ENCODE results near the gene B4GALT4. TPM values are rescaled to one million over a fixed set of nuclear protein-coding genes. Genes with fewer than 3 reads are reported as not detected.
"Not testable (repeated sequence)": the region's sequence is repeated elsewhere in the genome, so short reads cannot be mapped to it uniquely, and the experiment has no call there.

B4GALT4 gene
- total RNA-seq, 1 donor = 28.2 TPM

- Histone ChIP-seq H3K36me3 (ENCODE audit: insufficient read depth, low read length) (no peaks in the 10 kb centered on the region), H4K20me1 (ENCODE audit: insufficient read depth, low read length) (no peaks in the 10 kb centered on the region), H3K79me2 (ENCODE audit: insufficient read depth, low read length) (no peaks in the 10 kb centered on the region), H2AFZ (ENCODE audit: low read length) (no peak overlapping the region), H3K4me2 (ENCODE audit: insufficient read depth, low read length) (no peak overlapping the region), H3K27me3 (ENCODE audit: insufficient read depth, low read length) (no peaks in the 10 kb centered on the region), H3K4me1 (ENCODE audit: insufficient read depth, low read length) (no peaks in the 10 kb centered on the region), H3K9me3 (ENCODE audit: low read depth, low read length) (no peaks in the 10 kb centered on the region), H3K27ac (ENCODE audit: low read depth, low read length) (no peak overlapping the region), H3K4me3 (ENCODE audit: insufficient read depth, low read length) (no peak overlapping the region)
- TF ChIP-seq CTCF (IDR thresholded peaks at IDR 0.05; ENCODE audit: extremely low read depth, low read depth, low read length) = no peak
- DNase-seq (ENCODE audit: insufficient read length, low spot score, missing footprints) = no peak
These were observed 39.0 kb upstream of the B4GALT4 start for GRCh38 chr3:119279584-119280243.

GRCh38 chr3:119279101-119279554 is 38.5 kb upstream of the B4GALT4 start:
- no peaks in the 10 kb centered on the region for H4K20me1 ChIP-seq (ENCODE audit: insufficient read depth, low read length)
- H3K4me2 ChIP-seq (ENCODE audit: insufficient read depth, low read length) = no peak overlapping the region
- TF ChIP-seq CTCF (IDR thresholded peaks at IDR 0.05; ENCODE audit: extremely low read depth, low read depth, low read length) = no peak
- H3K79me2 ChIP-seq (ENCODE audit: insufficient read depth, low read length) = no peaks in the 10 kb centered on the region
- no peak overlapping the region for H3K27ac ChIP-seq (ENCODE audit: low read depth, low read length)
- DNase-seq (ENCODE audit: insufficient read length, low spot score, missing footprints) = no peak
- H3K9me3 ChIP-seq (ENCODE audit: low read depth, low read length) = no peaks in the 10 kb centered on the region
- peak overlapping the region; percentile 4 for H2AFZ ChIP-seq (ENCODE audit: low read length)
- H3K27me3 ChIP-seq (ENCODE audit: insufficient read depth, low read length) = no peaks in the 10 kb centered on the region
- H3K36me3 ChIP-seq (ENCODE audit: insufficient read depth, low read length) = no peaks in the 10 kb centered on the region
- no peak overlapping the region for H3K4me3 ChIP-seq (ENCODE audit: insufficient read depth, low read length)
- H3K4me1 ChIP-seq (ENCODE audit: insufficient read depth, low read length) = no peaks in the 10 kb centered on the region

GRCh38 chr3:119276680-119277079 is 36.0 kb upstream of the B4GALT4 start:
- H2AFZ ChIP-seq (ENCODE audit: low read length) = no peak overlapping the region
- TF ChIP-seq CTCF (IDR thresholded peaks at IDR 0.05; ENCODE audit: extremely low read depth, low read depth, low read length) = no peak
- no peaks in the 10 kb centered on the region for H3K9me3 ChIP-seq (ENCODE audit: low read depth, low read length)

GRCh38 chr3:119270212-119270611 is 29.5 kb upstream of the B4GALT4 start:
- H3K27ac ChIP-seq (ENCODE audit: low read depth, low read length); H3K27me3 ChIP-seq (ENCODE audit: insufficient read depth, low read length); H2AFZ ChIP-seq (ENCODE audit: low read length); H3K4me1 ChIP-seq (ENCODE audit: insufficient read depth, low read length); H3K79me2 ChIP-seq (ENCODE audit: insufficient read depth, low read length); H3K4me2 ChIP-seq (ENCODE audit: insufficient read depth, low read length); H4K20me1 ChIP-seq (ENCODE audit: insufficient read depth, low read length); DNase-seq (ENCODE audit: insufficient read length, low spot score, missing footprints); H3K4me3 ChIP-seq (ENCODE audit: insufficient read depth, low read length); H3K9me3 ChIP-seq (ENCODE audit: low read depth, low read length); H3K36me3 ChIP-seq (ENCODE audit: insufficient read depth, low read length): not testable (repeated sequence)

More at GRCh38 chr3:119276680-119277079, 36.0 kb upstream of the B4GALT4 start:
- Histone ChIP-seq H3K36me3 (ENCODE audit: insufficient read depth, low read length) (no peaks in the 10 kb centered on the region), H3K27ac (ENCODE audit: low read depth, low read length) (no peak overlapping the region), H4K20me1 (ENCODE audit: insufficient read depth, low read length) (no peaks in the 10 kb centered on the region), H3K4me1 (ENCODE audit: insufficient read depth, low read length) (no peaks in the 10 kb centered on the region), H3K27me3 (ENCODE audit: insufficient read depth, low read length) (no peaks in the 10 kb centered on the region), H3K4me3 (ENCODE audit: insufficient read depth, low read length) (no peak overlapping the region), H3K79me2 (ENCODE audit: insufficient read depth, low read length) (no peaks in the 10 kb centered on the region), H3K4me2 (ENCODE audit: insufficient read depth, low read length) (no peak overlapping the region)
- no peak for DNase-seq (ENCODE audit: insufficient read length, low spot score, missing footprints)
